DMS79 (cell line): ENCODE measurements around the gene DNAH6.

Source experiments
- DNase-seq: peaks from one replicate; lab custom pipeline; 2025; lab: John Stamatoyannopoulos, UW

The DNAH6 gene

GRCh38 chr2:84801811-84802210 lies 285.5 kb downstream of the DNAH6 start:
- no peak for DNase-seq

GRCh38 chr2:84805250-84805958 lies 289.1 kb downstream of the DNAH6 start:
- DNase-seq, result no peak

- DNase-seq, result peak; percentile 41
Measured at GRCh38 chr2:84807063-84807485, 290.8 kb downstream of the DNAH6 start.

- DNase-seq, result peak; percentile 47
Measured at GRCh38 chr2:84808279-84808678, 292.0 kb downstream of the DNAH6 start.

- no peak for DNase-seq
Measured at GRCh38 chr2:84811839-84812431, 295.6 kb downstream of the DNAH6 start.

- DNase-seq, result no peak
Measured at GRCh38 chr2:84815146-84815545, 298.8 kb downstream of the DNAH6 start.

- no peak for DNase-seq
Measured at GRCh38 chr2:84816426-84817026, 300.2 kb downstream of the DNAH6 start.

- no peak for DNase-seq
Measured at GRCh38 chr2:84817239-84817655, 300.9 kb downstream of the DNAH6 start.

GRCh38 chr2:84821806-84822205 lies 305.5 kb downstream of the DNAH6 start:
- no peak for DNase-seq

GRCh38 chr2:84823229-84823628 lies 306.9 kb downstream of the DNAH6 start:
- DNase-seq, result no peak

GRCh38 chr2:84823788-84824187 lies 307.5 kb downstream of the DNAH6 start:
- no peak for DNase-seq

- DNase-seq, result no peak
Measured at GRCh38 chr2:84827978-84828575, 311.8 kb downstream of the DNAH6 start.

- DNase-seq, result no peak
Measured at GRCh38 chr2:84829693-84830092, 313.4 kb downstream of the DNAH6 start.

GRCh38 chr2:84830095-84830494 lies 313.8 kb downstream of the DNAH6 start:
- no peak for DNase-seq

GRCh38 chr2:84830758-84831500 lies 314.6 kb downstream of the DNAH6 start:
- DNase-seq, result no peak

GRCh38 chr2:84832772-84833461 lies 316.6 kb downstream of the DNAH6 start:
- DNase-seq, result no peak

GRCh38 chr2:84833481-84834150 lies 317.3 kb downstream of the DNAH6 start:
- no peak for DNase-seq

GRCh38 chr2:84836215-84836614 lies 319.9 kb downstream of the DNAH6 start:
- no peak for DNase-seq

- DNase-seq, result no peak
Measured at GRCh38 chr2:84838434-84839145, 322.3 kb downstream of the DNAH6 start.

- no peak for DNase-seq
Measured at GRCh38 chr2:84839851-84840250, 323.6 kb downstream of the DNAH6 start.
